IPS-15b (cell line): ENCODE results near the gene RHOH.

ENCODE experiments used
- H3K27me3 ChIP-seq: one replicate; pipeline ENCODE4 v1.6.1; 2013; ENCODE audit warnings: low read length; ENCODE audit not compliant: control insufficient read depth, insufficient read depth
- H3K36me3 ChIP-seq: one replicate; pipeline ENCODE4 v1.6.1; 2013; ENCODE audit warnings: low read length; ENCODE audit not compliant: control insufficient read depth, insufficient read depth
- H3K4me1 ChIP-seq: one replicate; pipeline ENCODE4 v1.6.1; 2013; ENCODE audit warnings: mild to moderate bottlenecking, low read length; ENCODE audit not compliant: control insufficient read depth, insufficient read depth
- H3K4me3 ChIP-seq: one replicate; pipeline ENCODE4 v1.5.1; 2013; ENCODE audit warnings: low read depth, low read length
- H3K9ac ChIP-seq: one replicate; pipeline ENCODE4 v1.6.1; 2013; ENCODE audit warnings: low read depth, mild to moderate bottlenecking, low read length
- H3K9me3 ChIP-seq: one replicate; pipeline ENCODE4 v1.6.1; 2013; ENCODE audit warnings: mild to moderate bottlenecking, low read length; ENCODE audit not compliant: control insufficient read depth, insufficient read depth

The RHOH gene

DNA sequence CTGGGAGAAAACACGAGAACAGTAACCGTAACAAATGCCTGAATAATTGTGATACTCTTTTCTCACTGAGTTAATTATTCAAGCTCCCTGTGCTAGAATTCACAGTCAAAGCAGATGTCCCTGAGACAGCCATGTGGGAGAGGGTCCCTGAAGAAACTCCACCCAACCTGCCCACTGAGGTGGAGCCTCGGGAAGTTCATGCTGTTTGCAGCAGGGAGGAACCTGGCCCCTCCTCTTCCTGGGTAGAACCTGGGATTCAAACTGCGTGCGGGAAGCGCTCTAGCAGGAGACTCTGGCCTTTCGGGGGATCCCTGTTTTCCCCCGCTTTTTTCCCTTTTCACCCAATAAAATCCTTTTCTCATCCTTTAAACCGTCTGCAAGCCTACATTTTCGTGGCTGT, 20.2 kb upstream of the RHOH start:
- Histone ChIP-seq H3K4me3 (no peak overlapping the region), H3K4me1 (peaks cover 8% of the 10 kb centered on the region), H3K9ac (no peak overlapping the region), H3K36me3 (no peaks in the 10 kb centered on the region), H3K9me3 (no peaks in the 10 kb centered on the region), H3K27me3 (no peaks in the 10 kb centered on the region)

DNA sequence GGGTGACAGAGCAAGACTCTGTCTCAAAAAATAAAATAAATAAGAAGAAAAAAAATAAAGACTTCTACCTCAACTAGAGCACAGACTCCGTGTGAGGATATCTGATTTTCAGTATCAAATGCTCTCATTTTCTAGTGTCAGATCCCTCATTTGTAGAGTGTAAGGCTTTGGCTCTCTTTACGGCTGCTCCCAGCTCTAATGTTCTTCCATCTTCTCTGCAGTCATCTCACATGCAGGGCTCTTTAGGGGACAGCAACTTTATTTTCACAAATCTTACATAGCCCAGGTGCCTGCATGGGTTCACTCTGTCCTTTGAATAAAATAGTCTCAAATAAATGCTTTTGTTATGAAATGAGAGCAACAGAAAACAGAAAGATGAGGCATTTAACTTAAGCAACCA, 19.2 kb upstream of the RHOH start:
- no peaks in the 10 kb centered on the region for H3K9me3 ChIP-seq
- H3K4me1 ChIP-seq = peaks cover 8% of the 10 kb centered on the region
- no peaks in the 10 kb centered on the region for H3K36me3 ChIP-seq
- no peak overlapping the region for H3K4me3 ChIP-seq
- H3K9ac ChIP-seq = no peak overlapping the region
- H3K27me3 ChIP-seq = no peaks in the 10 kb centered on the region

DNA sequence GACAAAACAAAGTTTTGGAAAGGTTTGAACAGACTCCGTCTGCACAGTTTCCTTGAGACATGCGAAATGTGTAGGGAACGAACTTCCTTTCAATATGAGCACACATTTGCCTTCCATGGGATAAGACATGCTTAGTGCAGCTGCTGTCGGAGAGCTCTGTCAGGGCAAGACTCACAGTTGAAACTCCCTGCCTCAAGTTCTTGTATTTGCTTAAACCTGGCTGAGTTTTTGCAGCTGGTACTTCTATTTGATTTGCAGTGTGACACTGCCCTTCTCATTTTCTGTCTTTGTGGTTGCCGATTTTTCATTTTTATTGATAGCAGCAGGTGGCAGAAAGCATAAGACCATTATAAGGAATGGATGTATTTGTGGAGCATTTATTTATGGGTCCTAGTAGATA, 18.2 kb upstream of the RHOH start:
- no peak overlapping the region for H3K4me3 ChIP-seq
- no peaks in the 10 kb centered on the region for H3K9me3 ChIP-seq
- peaks cover 8% of the 10 kb centered on the region for H3K4me1 ChIP-seq
- H3K9ac ChIP-seq = no peak overlapping the region
- no peaks in the 10 kb centered on the region for H3K27me3 ChIP-seq
- no peaks in the 10 kb centered on the region for H3K36me3 ChIP-seq

DNA sequence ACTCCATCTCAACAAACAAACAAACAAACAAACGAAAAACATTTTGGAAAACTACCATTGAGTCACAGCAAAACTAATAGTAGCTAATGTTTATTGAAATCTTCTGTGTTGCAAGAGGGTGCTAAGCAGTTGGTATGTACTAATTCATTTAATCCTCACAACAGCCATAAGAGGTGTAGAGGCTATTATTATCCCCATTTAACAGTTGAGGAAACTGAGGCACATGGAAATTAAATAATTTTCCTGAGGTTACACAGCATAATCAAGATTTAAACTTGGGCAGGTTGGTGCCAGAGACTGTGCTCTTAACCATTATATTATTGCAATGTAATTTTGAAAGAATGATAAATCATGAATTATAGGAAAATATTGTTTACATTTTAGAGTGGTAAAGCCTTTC, 17.5 kb upstream of the RHOH start:
- Histone ChIP-seq H3K4me3 (no peak overlapping the region), H3K36me3 (no peaks in the 10 kb centered on the region), H3K27me3 (no peaks in the 10 kb centered on the region), H3K9ac (no peak overlapping the region), H3K4me1 (peaks cover 8% of the 10 kb centered on the region), H3K9me3 (no peaks in the 10 kb centered on the region)

DNA sequence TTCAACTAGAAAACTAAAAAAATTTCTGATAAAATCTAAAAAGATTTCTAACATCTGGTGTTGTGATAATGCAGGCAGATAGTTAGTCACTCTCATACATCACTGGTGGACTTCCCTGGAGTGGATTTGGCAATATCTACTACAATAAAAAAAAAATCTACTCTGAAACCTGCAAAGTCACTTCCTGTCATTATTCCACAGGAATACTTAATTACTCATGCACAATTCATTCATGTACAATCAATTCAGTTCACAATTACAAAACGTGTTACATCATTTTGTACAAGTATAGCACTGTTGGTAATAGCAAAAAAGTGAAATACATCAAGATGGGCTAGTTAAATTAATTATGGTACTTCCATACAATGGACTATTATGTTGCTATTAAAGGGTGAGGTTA, 16.5 kb upstream of the RHOH start:
- peaks cover 8% of the 10 kb centered on the region for H3K4me1 ChIP-seq
- no peaks in the 10 kb centered on the region for H3K27me3 ChIP-seq
- H3K9me3 ChIP-seq = no peaks in the 10 kb centered on the region
- H3K9ac ChIP-seq = no peak overlapping the region
- no peaks in the 10 kb centered on the region for H3K36me3 ChIP-seq
- H3K4me3 ChIP-seq = no peak overlapping the region

DNA sequence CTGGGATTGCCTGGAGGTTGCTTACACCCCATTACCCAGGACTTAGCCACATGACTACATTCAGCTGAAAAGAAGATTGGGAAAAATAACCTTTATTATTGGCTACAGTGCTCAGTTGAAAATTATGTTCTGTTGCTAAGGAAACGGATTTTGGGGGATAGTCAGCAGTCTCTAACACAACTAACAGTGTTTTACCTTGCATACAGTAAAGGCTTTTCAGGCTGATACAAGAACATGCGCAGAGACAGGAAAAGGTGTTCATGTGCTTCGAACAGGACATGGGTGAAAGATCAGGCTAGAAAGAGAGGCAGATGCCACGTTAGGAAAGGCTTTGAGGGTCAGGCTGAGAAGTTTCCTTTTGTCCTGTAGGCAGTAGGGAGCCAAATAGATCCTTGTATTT, 14.8 kb upstream of the RHOH start:
- Histone ChIP-seq H3K9me3 (no peaks in the 10 kb centered on the region), H3K36me3 (no peaks in the 10 kb centered on the region), H3K4me3 (no peak overlapping the region), H3K9ac (no peak overlapping the region), H3K27me3 (no peaks in the 10 kb centered on the region), H3K4me1 (peaks cover 5% of the 10 kb centered on the region)

DNA sequence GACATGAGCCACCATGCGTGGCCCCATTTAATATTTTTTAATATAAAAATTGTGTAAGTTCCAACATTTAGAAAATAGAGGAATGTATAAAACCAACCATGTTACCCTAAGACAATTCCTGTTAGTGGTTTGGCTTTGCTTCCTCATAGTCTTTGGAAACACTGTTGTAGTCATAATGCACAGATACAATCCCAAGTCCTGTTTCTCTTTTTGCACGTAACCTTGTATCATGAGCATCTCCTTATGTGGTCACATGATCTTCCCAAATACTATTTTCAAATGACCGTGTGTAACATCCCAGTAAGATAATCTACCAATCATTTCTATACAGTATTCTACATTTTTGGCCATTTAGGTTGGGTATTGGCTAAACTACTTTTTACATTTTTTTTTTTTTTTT, 13.9 kb upstream of the RHOH start:
- H3K36me3 ChIP-seq = no peaks in the 10 kb centered on the region
- H3K9me3 ChIP-seq = no peaks in the 10 kb centered on the region
- peaks cover 3% of the 10 kb centered on the region for H3K4me1 ChIP-seq
- no peaks in the 10 kb centered on the region for H3K27me3 ChIP-seq
- H3K4me3 ChIP-seq = no peak overlapping the region
- H3K9ac ChIP-seq = no peak overlapping the region

DNA sequence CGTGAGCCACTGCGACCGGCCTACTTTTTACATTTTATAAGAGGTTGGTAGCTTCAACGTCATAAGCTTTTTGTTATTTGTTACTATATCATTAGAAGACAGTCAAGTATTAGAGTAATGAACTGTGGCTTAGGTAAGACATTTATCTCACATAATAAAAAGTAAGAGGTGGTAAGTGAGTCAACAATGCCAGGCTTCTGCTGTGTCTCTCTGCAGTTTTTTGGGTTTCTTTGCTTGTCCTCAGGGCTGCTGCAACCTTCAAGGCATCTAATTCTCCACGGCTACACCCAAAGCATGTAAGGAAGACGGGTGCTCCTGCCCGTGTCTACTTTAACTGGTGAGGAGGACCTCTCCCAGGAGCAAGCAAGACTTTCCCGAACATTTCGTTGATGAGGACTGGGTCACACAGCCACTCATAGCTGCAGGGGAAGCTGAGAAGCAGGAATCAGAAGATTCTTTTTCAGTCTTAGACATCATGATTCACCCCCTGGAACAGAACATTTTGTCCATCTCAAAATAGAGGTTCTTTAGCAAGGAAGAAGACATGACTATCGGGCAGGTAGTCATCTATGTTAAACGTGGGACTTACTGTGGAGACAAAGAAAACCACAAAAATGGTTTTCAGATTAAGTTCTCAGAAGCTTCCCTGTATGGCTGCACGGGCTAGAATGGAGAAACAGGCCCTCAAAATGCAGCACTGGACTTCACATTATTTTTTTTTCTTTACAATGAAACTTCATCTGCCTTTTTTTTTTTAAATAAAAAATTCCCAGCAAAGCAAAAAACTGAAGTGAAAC, 13.0 kb upstream of the RHOH start:
- no peaks in the 10 kb centered on the region for H3K27me3 ChIP-seq
- no peaks in the 10 kb centered on the region for H3K9me3 ChIP-seq
- H3K36me3 ChIP-seq = no peaks in the 10 kb centered on the region
- H3K4me3 ChIP-seq = no peak overlapping the region
- peaks cover 3% of the 10 kb centered on the region for H3K4me1 ChIP-seq
- H3K9ac ChIP-seq = no peak overlapping the region

DNA sequence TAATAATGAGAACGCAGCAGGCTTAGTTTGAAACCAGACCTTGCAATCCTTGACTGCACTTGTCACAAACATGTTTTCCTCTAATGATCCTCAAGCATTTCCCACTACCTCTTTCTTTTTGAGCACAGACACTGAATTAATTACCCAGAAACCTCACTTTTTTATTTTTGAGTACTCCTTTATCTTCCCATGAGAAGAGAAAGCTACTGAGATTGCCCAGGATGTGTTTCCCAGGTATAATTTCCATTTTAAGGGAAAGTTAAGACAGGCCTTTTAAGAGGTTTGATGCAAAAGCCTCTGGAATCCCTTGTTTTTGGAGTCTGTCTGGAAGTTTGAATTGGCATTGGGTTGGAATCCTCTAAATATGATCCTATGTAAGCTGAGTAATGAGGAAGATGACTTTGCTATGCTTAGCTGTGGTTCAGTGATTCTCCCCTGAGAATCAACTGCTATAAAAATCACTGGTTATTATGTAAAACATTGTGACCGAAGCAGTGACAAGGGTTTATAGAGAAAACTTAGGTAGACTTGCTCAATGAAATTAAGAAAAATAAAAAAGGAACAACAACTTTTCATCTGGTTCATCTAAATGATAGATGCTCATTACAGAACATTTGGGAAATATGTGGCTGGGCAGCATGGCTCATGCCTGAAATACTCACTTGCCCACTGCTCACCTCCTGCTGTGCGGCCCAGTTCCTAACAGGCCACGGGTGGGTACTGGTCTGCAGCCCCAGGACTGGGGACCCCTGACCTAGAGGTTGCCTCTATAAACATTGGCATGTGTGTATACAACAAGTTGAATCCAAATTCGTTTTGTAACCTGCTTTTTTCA, 10.8 kb upstream of the RHOH start:
- Histone ChIP-seq H3K27me3 (no peaks in the 10 kb centered on the region), H3K9ac (no peak overlapping the region), H3K36me3 (no peaks in the 10 kb centered on the region), H3K4me1 (peaks cover 6% of the 10 kb centered on the region), H3K4me3 (no peak overlapping the region), H3K9me3 (no peaks in the 10 kb centered on the region)

DNA sequence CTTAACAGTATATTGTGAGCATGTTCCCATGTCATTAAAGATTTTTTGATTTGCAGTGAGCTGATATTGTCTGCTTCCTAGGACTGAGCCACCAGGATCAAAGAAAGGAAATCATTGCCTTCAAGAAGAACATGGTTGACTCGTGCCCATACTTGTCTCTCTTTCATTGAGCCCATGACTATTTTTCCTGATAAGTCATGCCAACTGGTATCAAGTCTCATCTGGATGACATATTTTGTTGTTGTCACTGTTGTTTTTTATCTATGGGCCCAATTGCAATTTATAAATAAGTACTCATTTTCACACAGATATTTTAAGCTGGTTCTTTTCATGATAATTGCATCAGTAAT, 10.2 kb upstream of the RHOH start:
- Histone ChIP-seq H3K27me3 (no peaks in the 10 kb centered on the region), H3K36me3 (no peaks in the 10 kb centered on the region), H3K9me3 (no peaks in the 10 kb centered on the region), H3K4me1 (peaks cover 9% of the 10 kb centered on the region), H3K9ac (no peak overlapping the region), H3K4me3 (no peak overlapping the region)

DNA sequence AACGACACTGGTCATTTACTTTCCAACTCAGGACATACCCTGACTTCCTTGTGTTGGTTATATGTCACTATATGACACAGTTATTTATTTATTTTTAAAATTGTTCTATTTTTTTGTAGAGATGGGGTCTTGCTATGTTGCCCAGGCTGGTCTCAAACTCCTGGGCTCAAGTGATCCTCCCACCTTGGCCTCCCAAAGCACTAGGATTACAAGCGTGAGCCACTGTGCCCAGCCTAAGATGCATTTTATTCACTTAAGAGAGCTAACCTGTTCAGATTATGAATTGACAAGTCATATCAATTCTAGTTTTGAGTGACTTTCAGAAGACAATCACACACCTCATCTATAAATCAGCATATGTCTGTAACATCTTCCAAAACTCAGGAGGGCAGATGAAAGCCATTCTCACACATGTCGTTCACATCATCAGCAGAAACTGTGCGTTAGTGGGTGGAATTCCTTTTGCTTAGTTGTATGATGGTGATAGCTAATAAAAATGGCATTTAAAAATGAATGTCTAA, 9.4 kb upstream of the RHOH start:
- Histone ChIP-seq H3K4me1 (peaks cover 14% of the 10 kb centered on the region), H3K4me3 (no peak overlapping the region), H3K27me3 (no peaks in the 10 kb centered on the region), H3K9me3 (no peaks in the 10 kb centered on the region), H3K9ac (no peak overlapping the region), H3K36me3 (no peaks in the 10 kb centered on the region)

DNA sequence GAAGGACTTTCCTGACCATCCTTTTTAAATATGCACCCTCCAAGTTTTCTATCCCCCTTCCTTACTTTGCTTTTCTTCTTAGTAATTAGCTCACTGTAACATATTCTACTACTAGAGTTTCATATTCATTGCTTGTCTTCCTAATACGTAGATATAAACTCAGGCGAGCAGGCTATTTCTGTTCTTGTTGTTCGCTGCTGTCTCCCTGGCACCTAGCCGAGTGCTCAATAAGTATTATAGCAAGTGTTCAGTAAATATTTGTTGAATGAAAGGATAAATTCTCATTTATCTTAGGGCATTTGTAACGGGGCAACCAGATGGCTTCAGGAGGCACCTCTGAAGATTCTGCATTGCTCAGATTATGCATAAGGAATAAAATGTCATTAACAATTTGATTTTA, 6.8 kb upstream of the RHOH start:
- no peaks in the 10 kb centered on the region for H3K36me3 ChIP-seq
- no peak overlapping the region for H3K9ac ChIP-seq
- H3K9me3 ChIP-seq = no peaks in the 10 kb centered on the region
- no peaks in the 10 kb centered on the region for H3K27me3 ChIP-seq
- H3K4me1 ChIP-seq = peaks cover 21% of the 10 kb centered on the region
- no peak overlapping the region for H3K4me3 ChIP-seq
